HG02759 (cell line): ENCODE results near the gene FTH1.

Experiments
- ATAC-seq: cut with Tn5 transposase; IDR thresholded peaks from one replicate; pipeline ENCODE4 v1.9.1; 2021; ENCODE audit warnings: mild to moderate bottlenecking, moderate library complexity; ENCODE audit not compliant: unreplicated experiment

FTH1 gene

DNA sequence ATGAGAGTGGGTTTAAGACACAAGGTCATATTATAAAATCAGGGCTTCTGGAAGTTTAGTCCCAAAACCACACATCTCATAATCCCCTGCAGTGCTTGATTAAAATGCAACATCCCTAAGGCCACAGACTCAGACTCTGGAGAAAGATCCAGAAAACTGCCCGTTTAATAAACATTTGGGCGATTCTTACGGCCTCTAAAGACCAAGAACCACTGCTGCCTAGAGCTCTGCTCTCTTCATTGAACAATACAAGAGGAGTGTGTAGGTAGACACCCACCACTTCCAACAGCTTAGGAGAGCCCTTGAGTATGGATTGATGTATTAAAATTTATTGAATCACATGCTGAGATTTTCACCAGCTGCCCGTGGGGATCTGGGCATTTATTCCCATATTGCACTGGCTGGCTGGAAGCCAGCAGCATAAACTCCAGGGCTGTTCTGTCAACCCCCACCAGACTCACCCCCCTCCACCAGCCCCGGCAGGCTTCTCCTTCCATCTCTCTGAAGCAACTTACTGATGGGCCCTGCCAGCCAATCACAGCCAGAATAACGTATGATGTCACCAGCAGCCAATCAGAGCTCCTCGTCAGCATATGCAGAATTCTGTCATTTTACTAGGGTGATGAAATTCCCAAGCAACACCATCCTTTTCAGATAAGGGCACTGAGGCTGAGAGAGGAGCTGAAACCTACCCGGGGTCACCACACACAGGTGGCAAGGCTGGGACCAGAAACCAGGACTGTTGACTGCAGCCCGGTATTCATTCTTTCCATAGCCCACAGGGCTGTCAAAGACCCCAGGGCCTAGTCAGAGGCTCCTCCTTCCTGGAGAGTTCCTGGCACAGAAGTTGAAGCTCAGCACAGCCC is 18.0 kb downstream of the FTH1 start:
- no peak for ATAC-seq

DNA sequence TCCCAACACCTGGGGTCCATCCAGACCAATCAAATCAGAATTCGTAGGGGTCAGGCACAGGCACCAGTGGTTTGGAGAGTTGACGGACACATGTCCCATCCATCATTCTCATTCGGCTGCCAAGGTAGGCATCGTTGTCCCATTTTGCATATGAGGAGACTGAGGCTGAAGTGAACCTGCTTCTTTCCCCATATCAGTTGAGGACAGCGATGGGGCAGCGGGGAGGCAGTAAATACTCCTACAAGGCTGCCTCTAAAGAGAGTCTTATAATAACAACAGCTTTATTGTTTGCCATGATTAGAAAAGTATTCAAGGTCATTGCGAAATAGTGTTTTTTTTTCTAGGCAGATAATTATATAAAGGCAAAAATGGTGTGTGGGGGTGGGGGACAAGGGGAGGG is 18.9 kb downstream of the FTH1 start:
- ATAC-seq: no peak

DNA sequence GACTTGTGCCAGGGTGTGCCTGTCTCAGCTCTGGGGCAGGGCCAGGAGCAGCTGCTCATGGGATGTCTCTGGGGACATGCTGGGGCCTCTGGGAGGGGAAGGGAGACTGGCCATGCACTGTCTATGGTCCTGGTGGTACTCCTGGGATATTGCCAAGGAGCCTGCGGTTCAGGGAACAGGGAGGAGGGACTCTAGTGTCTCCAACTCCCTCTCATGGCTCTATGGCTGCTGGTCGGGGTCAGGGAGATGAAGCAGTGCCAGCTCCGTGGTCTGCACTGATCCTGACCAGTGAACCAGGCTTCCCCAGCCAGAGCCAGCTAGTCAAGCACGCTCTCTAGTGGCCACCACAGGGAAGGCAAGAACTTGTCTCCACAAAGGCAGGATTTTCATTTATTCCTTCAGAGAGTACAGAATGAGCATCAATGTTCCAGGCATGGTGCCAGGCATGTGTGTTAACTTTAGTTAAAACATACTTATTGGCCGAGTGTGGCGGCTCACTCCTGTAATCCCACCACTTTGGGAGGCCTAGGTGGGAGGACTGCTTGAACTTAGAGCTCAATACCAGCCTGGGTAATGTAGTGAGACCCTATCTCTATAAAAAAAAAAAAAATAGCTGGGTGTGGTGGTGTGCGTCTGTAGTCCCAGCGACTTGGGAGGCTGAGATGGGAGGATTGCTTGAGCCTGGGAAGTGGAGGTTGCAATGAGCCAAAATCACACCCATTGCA is 19.8 kb downstream of the FTH1 start:
- ATAC-seq: no peak

DNA sequence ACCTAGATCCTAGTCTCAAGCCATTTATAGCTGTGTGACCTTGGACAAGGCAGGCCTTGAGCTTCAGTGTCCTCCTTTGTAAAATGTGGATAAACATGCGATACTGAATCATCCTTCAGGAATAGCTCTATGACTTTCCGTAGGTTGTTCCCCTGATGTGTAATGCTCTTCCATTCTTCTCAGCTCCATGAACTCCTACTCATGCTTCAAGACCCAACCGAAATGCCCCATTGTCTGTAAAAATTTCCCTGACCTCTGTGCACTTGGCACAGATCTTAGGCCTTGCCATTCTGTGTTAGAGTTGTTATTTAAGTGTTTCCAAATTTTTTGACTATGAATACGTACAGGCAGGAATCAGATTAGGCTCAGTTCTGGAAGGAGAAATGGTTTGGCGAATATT is 20.5 kb downstream of the FTH1 start:
- ATAC-seq: no peak

DNA sequence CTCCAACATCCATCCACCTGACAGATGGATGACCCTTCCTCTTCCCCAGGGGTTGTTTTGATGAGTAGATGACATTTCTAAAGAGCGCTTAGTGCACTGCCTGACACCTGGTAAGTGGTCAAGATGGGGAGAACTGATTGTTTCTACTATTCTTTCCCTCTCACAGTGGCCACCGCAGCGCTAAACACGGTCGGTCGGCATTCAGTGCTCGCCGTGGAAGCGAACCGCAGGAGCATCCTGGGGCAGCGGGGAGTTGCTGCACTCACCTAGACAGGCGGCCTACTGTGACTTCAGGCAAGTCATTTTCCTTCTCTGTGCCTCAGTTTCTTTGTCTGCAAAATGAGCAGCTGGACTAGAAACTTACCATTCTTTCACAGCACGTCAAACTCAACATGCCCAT is 22.2 kb downstream of the FTH1 start:
- no peak for ATAC-seq

DNA sequence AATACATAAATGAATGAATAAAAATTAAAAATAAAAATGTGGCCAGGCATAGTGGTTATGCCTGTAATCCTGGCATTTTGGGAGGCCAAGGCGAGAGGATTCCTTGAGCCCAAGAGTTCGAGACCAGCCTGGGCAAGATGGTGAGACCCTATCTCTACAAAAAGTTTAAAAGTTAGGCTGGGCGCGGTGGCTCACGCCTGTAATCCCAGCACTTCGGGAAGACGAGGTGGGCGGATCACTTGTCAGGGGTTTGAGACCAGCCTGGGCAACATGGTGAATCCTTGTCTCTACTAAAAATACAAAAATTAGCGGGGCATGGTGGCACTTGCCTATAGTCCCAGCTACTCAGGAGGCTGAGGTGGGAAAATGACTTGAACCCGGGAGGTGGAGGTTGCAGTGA is 27.0 kb downstream of the FTH1 start:
- ATAC-seq: no peak

DNA sequence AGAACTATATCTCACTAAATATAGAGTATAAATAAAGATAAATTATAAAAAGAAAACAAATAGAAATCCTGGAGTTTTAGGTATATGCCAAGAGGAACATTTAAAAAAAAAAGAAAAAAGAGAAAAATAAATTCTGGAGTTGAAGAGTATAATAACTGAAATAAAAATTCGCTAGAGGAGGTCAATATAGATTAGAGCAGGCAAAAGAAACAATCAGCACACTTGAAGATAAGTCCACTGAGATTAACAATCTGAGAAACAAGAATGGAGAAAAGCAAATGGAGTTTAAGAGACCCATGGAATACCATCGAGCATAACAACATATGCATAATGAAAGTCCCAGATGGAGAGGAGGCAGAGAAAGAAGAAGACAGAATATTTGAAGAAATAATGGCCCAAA is 31.6 kb downstream of the FTH1 start:
- ATAC-seq: no peak

DNA sequence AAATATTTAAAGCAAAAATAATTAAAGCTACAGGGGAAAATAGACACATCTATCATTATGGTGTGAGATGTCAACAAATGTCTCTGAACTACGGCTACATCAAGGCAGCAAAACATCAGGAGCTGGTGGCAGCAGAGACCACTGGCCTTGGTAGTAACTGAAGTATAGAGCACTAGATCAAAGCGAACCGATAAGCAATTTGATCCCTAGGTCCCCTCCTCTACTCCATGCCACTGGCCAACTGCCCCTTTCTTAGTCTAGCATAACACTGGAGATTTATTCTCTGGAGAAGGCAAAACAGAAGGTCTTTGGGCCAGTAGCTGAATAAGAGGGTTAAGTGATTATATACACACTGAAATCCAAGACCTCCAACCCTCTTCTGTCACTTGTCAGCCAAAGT is 36.5 kb downstream of the FTH1 start:
- ATAC-seq: no peak

DNA sequence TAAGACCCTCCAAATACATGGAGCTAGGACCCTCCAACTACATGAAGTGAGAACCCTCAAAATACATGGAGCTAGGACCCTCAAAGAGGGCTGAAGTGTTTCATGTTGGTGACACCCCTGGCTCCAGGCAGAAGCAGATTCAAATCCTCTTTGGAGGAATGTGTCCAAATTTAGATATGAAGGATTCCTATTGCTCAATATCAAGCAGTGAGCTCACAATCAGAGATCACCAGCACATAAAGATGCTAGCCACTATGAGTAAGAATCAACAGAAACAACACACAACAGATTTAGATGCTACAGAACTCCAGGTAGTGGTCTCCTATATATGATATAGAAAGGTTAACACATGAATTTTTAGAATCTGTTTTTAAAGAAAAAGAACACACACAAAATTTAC is 38.8 kb downstream of the FTH1 start:
- no peak for ATAC-seq

DNA sequence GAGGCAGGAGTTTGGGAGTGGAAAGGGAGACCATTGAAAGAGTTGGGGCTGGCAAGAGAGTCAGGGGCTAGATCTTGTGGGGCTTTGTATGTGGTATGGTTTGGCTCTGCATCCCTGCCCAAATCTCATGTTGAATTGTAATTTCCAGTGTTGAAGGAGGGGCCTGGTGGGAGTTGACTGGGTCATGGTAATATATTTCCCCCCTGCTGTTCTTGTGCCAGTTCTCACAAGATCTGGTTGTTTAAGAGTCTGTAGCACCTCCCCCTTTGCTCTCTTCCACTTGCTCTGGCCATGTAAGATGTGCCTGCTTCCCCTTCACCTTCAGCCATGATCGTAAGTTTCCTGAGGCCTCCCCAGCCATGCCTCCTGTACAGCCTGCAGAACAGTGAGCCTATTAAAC is 39.9 kb downstream of the FTH1 start:
- no peak for ATAC-seq

DNA sequence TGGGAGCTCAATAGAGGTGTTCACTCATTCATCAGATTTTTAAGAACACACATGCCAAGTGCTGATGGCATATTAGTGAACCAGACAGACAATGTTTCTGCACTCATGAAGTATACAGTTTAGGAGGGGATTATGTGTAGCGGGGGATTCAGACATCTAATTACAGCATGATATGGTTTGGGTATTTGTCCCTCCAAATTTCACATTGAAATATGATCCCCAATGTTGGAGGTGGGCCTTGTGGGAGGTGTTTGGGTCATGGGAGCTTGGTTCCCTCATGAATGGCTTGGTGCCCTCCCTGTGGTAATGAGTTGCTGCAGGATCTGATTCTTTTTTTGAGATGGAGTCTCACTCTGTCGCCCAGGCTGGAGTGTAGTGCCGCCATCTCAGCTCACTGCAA is 41.2 kb downstream of the FTH1 start:
- ATAC-seq: no peak

DNA sequence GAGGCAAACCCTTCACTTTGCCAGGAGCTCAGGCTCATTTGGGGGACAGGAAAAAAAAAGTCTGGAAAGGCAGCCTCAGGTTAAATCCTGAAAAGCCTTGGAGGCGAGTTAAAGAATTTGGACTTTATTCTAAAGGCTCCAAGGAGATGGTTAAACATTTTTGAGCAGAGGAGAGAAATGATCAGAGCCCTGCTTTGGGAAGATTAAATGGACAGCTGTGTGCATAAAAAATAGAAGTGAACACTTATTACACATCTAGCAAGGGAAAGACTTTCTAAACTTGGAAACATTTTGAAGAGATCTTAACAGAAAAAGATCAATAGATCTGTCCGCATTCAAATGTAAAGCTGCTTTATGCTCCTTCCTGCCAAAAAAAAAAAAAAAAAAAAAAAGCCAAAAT is 41.7 kb downstream of the FTH1 start:
- ATAC-seq: no peak

DNA sequence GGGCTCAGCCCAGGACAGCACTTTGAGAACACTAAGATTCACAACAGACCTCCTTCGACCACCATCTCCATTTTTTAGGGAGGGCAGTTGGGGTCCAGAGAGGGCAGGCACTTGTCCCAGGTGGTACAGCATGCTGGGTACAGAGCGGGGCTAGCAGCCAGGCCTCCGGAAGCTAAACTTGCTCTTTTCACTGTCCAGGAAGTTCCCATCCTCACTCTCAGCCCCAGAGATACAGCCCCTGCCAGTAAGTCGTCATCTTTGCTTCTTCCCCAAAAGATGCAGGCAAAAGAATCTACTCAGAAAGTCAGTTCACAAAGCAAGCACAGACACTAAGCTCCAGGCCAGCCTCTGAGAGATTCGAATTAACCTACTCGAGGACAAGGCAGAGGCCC is 43.4 kb downstream of the FTH1 start:
- no peak for ATAC-seq

DNA sequence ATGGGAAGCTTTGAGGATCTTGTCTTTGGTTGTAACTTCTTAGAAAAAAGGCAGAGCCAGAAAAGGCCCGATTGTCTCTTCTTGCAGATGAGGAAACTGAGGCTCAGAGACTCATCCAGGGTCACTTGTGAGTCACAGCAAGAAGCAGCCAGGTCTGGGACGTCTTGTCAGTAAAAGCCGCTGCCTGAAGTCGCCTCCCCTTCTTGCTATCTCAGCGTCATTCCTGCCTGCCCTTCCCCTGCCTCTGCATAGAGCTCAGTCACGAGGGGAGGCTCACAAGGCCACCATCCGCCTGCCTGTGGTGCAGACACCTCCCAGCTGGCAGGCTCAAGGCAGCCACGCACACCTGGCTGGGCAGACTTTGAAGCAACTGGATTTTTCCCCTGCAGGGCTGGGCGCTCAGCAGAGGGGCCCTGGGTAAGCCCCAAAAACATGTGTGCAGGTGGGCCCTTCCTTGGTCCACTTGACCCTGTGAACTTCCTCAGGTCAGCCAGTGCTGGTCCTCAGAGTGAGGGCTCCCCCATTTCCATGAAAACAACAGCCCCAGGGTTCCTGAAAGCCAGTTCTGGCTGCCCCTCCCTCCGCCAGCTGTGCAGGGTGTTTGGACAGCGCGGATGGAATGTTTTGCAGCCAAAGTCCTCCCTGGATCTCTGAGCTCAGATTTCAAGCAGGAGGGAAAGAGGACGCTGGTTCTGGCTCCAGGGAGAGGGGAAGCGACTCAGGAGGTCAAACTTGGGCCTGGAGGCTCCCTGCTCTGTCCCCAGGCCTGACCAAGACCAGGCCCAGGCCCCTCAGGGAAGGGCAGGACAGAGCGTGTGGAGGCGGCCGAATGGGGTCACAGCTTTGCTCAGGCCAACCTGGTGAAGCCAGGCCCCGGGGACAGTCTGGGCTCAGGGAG is 44.0 kb downstream of the FTH1 start:
- ATAC-seq: no peak

DNA sequence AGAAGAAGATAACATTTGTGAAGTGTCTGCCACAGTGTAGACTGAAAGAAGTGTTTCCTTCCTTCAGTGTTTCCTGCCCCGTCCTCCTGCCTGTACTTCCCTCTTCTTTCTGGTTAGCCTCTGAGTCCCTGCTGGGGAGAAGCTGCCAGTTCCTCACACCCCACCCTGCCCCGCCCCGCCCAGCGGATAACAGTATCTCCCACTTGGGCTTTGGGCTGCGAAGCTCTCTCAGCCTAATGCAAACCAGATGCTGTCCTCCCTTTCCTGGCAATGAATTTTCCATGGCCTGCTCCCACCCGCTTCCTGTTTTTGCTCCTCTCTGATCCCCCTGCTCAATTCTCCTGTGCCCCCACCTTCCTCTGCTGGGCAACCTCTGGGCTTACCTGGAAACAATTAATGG is 44.9 kb downstream of the FTH1 start:
- ATAC-seq: no peak

DNA sequence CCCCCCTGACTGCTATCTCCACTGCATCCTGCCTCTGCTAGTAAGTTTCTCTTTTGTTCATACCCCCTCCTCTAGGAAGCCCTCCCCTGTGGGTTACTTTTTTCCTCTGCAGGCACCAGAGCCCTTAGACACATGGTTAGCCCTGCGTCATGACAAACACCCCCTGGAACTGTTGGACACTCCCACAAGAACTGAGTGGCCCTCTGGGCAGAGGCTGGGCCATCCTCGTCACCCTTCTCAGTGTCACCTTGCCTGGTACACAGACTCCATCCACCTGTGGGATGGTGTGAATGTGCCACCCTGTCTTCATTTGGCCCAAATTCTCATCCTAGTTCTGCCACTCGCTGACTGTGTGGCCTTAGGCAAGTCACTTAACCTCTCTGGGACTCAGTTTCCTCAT is 46.0 kb downstream of the FTH1 start:
- no peak for ATAC-seq

DNA sequence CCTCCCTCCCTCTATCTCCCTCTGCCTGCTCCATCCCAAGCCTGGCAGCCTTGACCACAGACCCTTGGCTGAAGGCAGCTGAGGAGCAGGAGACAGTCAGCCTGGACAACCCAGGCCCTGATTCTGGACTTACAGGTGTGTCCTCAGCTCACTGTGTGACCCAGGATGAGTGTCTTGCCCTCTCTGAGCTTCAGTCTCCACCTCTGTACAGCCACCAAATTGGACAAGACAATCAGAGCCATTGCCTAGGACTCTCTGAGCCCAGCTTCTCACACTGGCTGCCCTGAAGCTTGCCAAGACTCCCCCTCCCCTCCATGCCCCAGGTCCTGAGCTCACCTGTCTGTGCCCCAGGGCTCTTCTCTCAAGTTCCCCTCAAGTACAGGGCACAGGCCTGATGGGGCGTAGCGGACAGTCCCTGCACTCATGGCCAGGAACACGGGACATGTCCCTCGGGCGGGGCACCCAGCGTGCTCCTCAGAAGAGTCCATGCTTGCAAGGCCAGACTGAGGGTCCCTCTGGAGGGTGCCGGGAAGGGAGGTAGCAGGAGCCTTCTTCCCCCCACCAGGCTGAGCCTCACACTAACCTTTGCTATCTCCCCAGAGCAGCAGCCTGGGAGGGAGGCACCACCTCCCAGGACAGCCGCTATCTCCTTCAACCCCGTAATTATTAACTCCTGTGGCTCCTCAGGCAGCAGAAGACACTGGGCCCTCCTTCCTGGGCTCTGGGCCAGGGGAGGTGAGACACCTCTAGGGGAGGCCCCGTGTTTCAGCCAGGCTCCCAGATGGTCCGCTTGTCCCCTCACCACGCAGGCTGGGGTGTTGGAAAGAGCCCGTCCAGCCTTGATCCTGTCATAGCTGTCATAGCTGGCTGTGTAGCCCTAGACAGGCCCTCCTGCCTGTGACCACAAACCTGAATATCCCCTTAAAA is 47.5 kb downstream of the FTH1 start:
- no peak for ATAC-seq

DNA sequence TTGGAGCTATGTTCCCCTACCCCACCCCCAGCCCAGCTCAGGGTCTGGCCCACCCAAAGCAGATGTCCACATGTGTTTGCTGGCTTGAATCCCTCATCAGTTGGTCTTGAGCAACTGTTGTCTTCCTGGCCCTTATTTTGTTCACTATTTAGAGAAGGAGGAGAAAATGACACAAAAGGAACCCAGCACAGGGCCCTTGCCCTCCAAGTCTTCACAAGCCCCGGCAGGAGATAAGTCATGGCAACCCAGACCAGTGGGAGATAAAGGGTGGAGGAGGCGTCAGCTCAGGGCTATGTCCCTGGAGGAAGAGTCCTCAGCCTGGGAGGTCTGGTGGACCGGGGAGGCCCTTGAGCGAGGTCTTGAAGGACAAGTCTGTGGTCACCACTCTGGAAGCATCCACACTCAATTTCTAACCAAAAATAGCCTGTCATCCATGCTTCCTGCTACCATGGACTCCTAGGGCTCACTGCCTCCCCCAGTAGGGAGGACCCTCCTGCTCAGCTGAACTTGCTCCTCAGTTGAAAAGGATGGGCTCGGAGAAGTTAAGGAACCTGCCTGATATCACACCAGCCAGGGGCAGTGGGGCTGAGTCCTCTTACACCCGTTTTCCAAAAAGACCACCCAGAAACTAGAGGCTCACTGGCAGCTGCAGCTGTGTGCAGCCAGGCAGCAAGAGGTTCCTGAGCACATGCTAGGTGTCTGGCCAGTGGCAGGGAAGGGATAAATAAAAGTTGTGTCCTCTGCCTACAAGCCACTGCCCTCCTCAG is 48.3 kb downstream of the FTH1 start:
- no peak for ATAC-seq

DNA sequence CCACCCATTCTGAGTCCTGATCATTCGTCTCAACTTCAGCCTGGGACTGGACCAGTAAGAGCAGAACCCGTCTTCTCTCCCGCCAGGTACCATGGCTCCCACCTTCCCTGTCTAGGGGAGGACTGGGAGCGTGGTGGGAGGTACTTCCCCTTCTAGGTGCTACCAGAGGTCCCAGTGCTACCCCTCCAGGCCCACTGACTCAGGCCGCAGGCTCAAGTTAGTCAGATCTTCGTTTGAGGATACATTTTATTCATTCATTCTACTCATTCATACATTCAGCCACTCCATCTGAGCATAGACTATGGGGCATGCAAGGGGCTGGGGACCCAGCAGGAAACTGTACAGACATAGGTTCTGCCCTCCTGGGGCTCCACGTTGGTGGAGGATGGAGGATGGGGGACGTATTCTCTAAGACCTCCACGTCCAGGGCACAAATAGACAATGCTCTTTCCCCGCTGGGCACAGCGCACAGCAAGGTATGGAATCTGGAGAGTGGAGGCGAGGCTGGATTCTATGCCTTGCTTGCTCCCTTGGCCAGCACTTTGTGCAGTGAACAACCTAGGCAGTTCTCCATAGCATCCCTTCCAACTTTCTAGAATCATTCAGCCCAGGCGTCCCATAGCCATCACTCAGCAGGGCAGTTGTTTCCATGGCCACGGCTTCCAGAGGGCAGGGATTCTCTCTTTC is 49.0 kb downstream of the FTH1 start:
- no peak for ATAC-seq
